ENCODE data around the gene DIPK1B.
"Not testable (repeated sequence)": the region's sequence is repeated elsewhere in the genome, so short reads cannot be mapped to it uniquely, and the experiment has no call there.

Gene DIPK1B

GRCh38 chr9:136700959-136701667 is 11.3 kb upstream of the DIPK1B start:
- TF ChIP-seq BHLHE40 (IDR thresholded peaks at IDR 0.05; ENCODE audit: borderline replicate concordance) (no peak), ELF4 (IDR thresholded peaks at IDR 0.05) (no peak), NFRKB (IDR thresholded peaks at IDR 0.05) (no peak), ZNF384 (IDR thresholded peaks at IDR 0.05) (no peak), ARNT (IDR thresholded peaks at IDR 0.05) (no peak), SP1 (IDR thresholded peaks at IDR 0.05) (no peak), SUZ12 (IDR thresholded peaks at IDR 0.05) (no peak), FOXK2 (IDR thresholded peaks at IDR 0.05) (no peak), CTBP1 (IDR thresholded peaks at IDR 0.05; ENCODE audit: borderline replicate concordance) (no peak), FOXM1 (IDR thresholded peaks at IDR 0.05; ENCODE audit: borderline replicate concordance) (no peak), FOXA1 (IDR thresholded peaks at IDR 0.05) (no peak), L3MBTL2 (conservative IDR thresholded peaks at IDR 0.05) (no peak), HDGF (IDR thresholded peaks at IDR 0.05; ENCODE audit: borderline replicate concordance) (no peak), LEF1 (IDR thresholded peaks at IDR 0.05; ENCODE audit: borderline replicate concordance) (no peak), PKNOX1 (IDR thresholded peaks at IDR 0.05) (no peak), TARDBP (IDR thresholded peaks at IDR 0.05) (no peak)
- CTCF ChIA-PET = no interaction called here
- POLR2A ChIA-PET = no interaction called here
- no peak for DNase-seq (ENCODE audit: extremely low spot score)

- ChIA-PET POLR2A (no interaction called here), CTCF (no interaction called here)
- no peak for TF ChIP-seq CTBP1 (IDR thresholded peaks at IDR 0.05; ENCODE audit: borderline replicate concordance)
- no peak for TF ChIP-seq NFRKB (IDR thresholded peaks at IDR 0.05)
- TF ChIP-seq L3MBTL2 (conservative IDR thresholded peaks at IDR 0.05) = no peak
- TF ChIP-seq ZNF384 (IDR thresholded peaks at IDR 0.05) = no peak
- no peak for TF ChIP-seq FOXM1 (IDR thresholded peaks at IDR 0.05; ENCODE audit: borderline replicate concordance)
- TF ChIP-seq FOXA1 (IDR thresholded peaks at IDR 0.05) = no peak
- TF ChIP-seq BHLHE40 (IDR thresholded peaks at IDR 0.05; ENCODE audit: borderline replicate concordance) = no peak
- no peak for TF ChIP-seq SUZ12 (IDR thresholded peaks at IDR 0.05)
- TF ChIP-seq FOXK2 (IDR thresholded peaks at IDR 0.05) = no peak
- no peak for TF ChIP-seq LEF1 (IDR thresholded peaks at IDR 0.05; ENCODE audit: borderline replicate concordance)
- no peak for TF ChIP-seq ARNT (IDR thresholded peaks at IDR 0.05)
- no peak for TF ChIP-seq HDGF (IDR thresholded peaks at IDR 0.05; ENCODE audit: borderline replicate concordance)
- TF ChIP-seq PKNOX1 (IDR thresholded peaks at IDR 0.05) = no peak
- no peak for TF ChIP-seq ELF4 (IDR thresholded peaks at IDR 0.05)
- no peak for TF ChIP-seq SP1 (IDR thresholded peaks at IDR 0.05)
- no peak for TF ChIP-seq TARDBP (IDR thresholded peaks at IDR 0.05)
- DNase-seq (ENCODE audit: extremely low spot score) = no peak
Measured at GRCh38 chr9:136701668-136702053, 10.7 kb upstream of the DIPK1B start.

- TF ChIP-seq HDGF (IDR thresholded peaks at IDR 0.05; ENCODE audit: borderline replicate concordance) (no peak), FOXK2 (IDR thresholded peaks at IDR 0.05) (no peak), NFRKB (IDR thresholded peaks at IDR 0.05) (no peak), FOXM1 (IDR thresholded peaks at IDR 0.05; ENCODE audit: borderline replicate concordance) (no peak), L3MBTL2 (conservative IDR thresholded peaks at IDR 0.05) (no peak), ELF4 (IDR thresholded peaks at IDR 0.05) (no peak), CTBP1 (IDR thresholded peaks at IDR 0.05; ENCODE audit: borderline replicate concordance) (no peak), PKNOX1 (IDR thresholded peaks at IDR 0.05) (no peak), ARNT (IDR thresholded peaks at IDR 0.05) (no peak), ZNF384 (IDR thresholded peaks at IDR 0.05) (no peak), TARDBP (IDR thresholded peaks at IDR 0.05) (no peak), LEF1 (IDR thresholded peaks at IDR 0.05; ENCODE audit: borderline replicate concordance) (no peak), BHLHE40 (IDR thresholded peaks at IDR 0.05; ENCODE audit: borderline replicate concordance) (no peak), SP1 (IDR thresholded peaks at IDR 0.05) (no peak), SUZ12 (IDR thresholded peaks at IDR 0.05) (no peak), FOXA1 (IDR thresholded peaks at IDR 0.05) (no peak)
- DNase-seq (ENCODE audit: extremely low spot score) = no peak
- ChIA-PET CTCF (no interaction called here), POLR2A (interaction anchor here (0.8 kb wide), 1 partner anchor 13 kb away, joined by 3 read pairs; no protein-coding TSS in a partner anchor)
Measured at GRCh38 chr9:136703276-136703860, 9.0 kb upstream of the DIPK1B start.

GRCh38 chr9:136704741-136705140 is 7.6 kb upstream of the DIPK1B start:
- POLR2A ChIA-PET; DNase-seq (ENCODE audit: extremely low spot score): not testable (repeated sequence)
- CTCF ChIA-PET = interaction anchor here (0.7 kb wide), 1 partner anchor 219 kb away, joined by 5 read pairs; no protein-coding TSS in a partner anchor

- TF ChIP-seq L3MBTL2 (conservative IDR thresholded peaks at IDR 0.05) (no peak), ELF4 (IDR thresholded peaks at IDR 0.05) (no peak), FOXM1 (IDR thresholded peaks at IDR 0.05; ENCODE audit: borderline replicate concordance) (no peak), LEF1 (IDR thresholded peaks at IDR 0.05; ENCODE audit: borderline replicate concordance) (no peak), SP1 (IDR thresholded peaks at IDR 0.05) (no peak), FOXA1 (IDR thresholded peaks at IDR 0.05) (no peak), TARDBP (IDR thresholded peaks at IDR 0.05) (no peak), BHLHE40 (IDR thresholded peaks at IDR 0.05; ENCODE audit: borderline replicate concordance) (no peak), SUZ12 (IDR thresholded peaks at IDR 0.05) (no peak), CTBP1 (IDR thresholded peaks at IDR 0.05; ENCODE audit: borderline replicate concordance) (no peak), FOXK2 (IDR thresholded peaks at IDR 0.05) (no peak), ZNF384 (IDR thresholded peaks at IDR 0.05) (no peak), NFRKB (IDR thresholded peaks at IDR 0.05) (no peak)
- ChIA-PET POLR2A (no interaction called here), CTCF (interaction anchor here (0.7 kb wide), 1 partner anchor 220 kb away, joined by 5 read pairs; no protein-coding TSS in a partner anchor)
- DNase-seq (ENCODE audit: extremely low spot score) = no peak
Measured at GRCh38 chr9:136705564-136705963, 6.8 kb upstream of the DIPK1B start.
